HepG2 (cell line): Measurements from ENCODE around the gene GCNT4. TPM values are rescaled to one million over a fixed set of nuclear protein-coding genes. Genes with fewer than 3 reads are reported as not detected.

Source experiments
- ATF7-NPFF ChIP-seq: sonication (generic); formaldehyde crosslinking; IDR thresholded peaks from 2 replicates; pipeline ENCODE4 v1.8.1; 2023; ENCODE audit warnings: mild to moderate bottlenecking, low read depth, missing genetic modification reagents, moderate library complexity
- CERS6 ChIP-seq: sonication (generic); formaldehyde crosslinking; IDR thresholded peaks from 2 replicates; pipeline ENCODE4 v1.5.0; 2020; ENCODE audit warnings: missing genetic modification reagents
- EEA1 ChIP-seq: sonication (generic); formaldehyde crosslinking; IDR thresholded peaks from 2 replicates; pipeline ENCODE4 v1.5.1; 2020; ENCODE audit warnings: mild to moderate bottlenecking, missing genetic modification reagents, borderline replicate concordance
- GABPA ChIP-seq, 2 experiments: IDR thresholded peaks; 2 replicates each; pipeline ENCODE4 v1.6.1; 2011 to 2016; ENCODE audit warnings: low read depth in 2 of 2, low read length in 1 of 2, missing biosample characterization in 1 of 2, missing genetic modification characterization in 1 of 2
- MYNN ChIP-seq: sonication (generic); formaldehyde crosslinking; IDR thresholded peaks from 2 replicates; pipeline ENCODE4 v1.4.0; 2020; ENCODE audit warnings: mild to moderate bottlenecking, low read depth, missing genetic modification reagents
- RBFOX2 ChIP-seq: fragments of 200-400 bp; formaldehyde crosslinking; IDR thresholded peaks from 2 replicates; pipeline ENCODE4 v1.6.1; 2017; ENCODE audit warnings: low read depth, mild to moderate bottlenecking, low read length
- RBM22 ChIP-seq: fragments of 200-400 bp; formaldehyde crosslinking; optimal IDR thresholded peaks from 2 replicates; pipeline ENCODE3; 2017; ENCODE audit warnings: mild to moderate bottlenecking, low read length, moderate library complexity
- RNF2 ChIP-seq: fragments of 450-650 bp; conservative IDR thresholded peaks from 2 replicates; pipeline ENCODE4 v1.6.1; 2016; ENCODE audit warnings: low read depth
- RORA ChIP-seq: sonication (generic); formaldehyde crosslinking; IDR thresholded peaks from 2 replicates; pipeline ENCODE4 v1.5.0; 2020; ENCODE audit warnings: mild to moderate bottlenecking, missing genetic modification reagents, moderate library complexity
- SALL2 ChIP-seq: sonication (generic); formaldehyde crosslinking; IDR thresholded peaks from 2 replicates; pipeline ENCODE4 v1.8.1; 2023; ENCODE audit warnings: mild to moderate bottlenecking, missing genetic modification reagents, inconsistent platforms
- ZBED4 ChIP-seq: sonication (generic); formaldehyde crosslinking; IDR thresholded peaks from 2 replicates; pipeline ENCODE4 v1.4.0; 2020; ENCODE audit warnings: missing genetic modification reagents, borderline replicate concordance
- ZEB1 ChIP-seq: IDR thresholded peaks from 2 replicates; pipeline ENCODE4 v1.6.1; 2012; ENCODE audit warnings: mild to moderate bottlenecking, low read depth, inconsistent platforms; ENCODE audit not compliant: insufficient replicate concordance
- ZNF138 ChIP-seq: sonication (generic); formaldehyde crosslinking; IDR thresholded peaks from 2 replicates; pipeline ENCODE4 v1.5.0; 2020; ENCODE audit warnings: mild to moderate bottlenecking, low read depth, missing genetic modification reagents
- ZNF207 ChIP-seq: fragments of 450-650 bp; IDR thresholded peaks from 2 replicates; pipeline ENCODE4 v1.6.1; 2016; ENCODE audit warnings: antibody characterized with exemption, borderline replicate concordance
- ZNF251 ChIP-seq: sonication (generic); formaldehyde crosslinking; IDR thresholded peaks from 2 replicates; pipeline ENCODE4 v1.9.0; 2021; ENCODE audit warnings: mild to moderate bottlenecking, missing genetic modification reagents
- ZNF484 ChIP-seq: sonication (generic); formaldehyde crosslinking; IDR thresholded peaks from 2 replicates; pipeline ENCODE4 v1.5.1; 2020; ENCODE audit warnings: mild to moderate bottlenecking, low read depth, missing genetic modification reagents, borderline replicate concordance
- ZNF776 ChIP-seq: sonication (generic); formaldehyde crosslinking; IDR thresholded peaks from 2 replicates; pipeline ENCODE4 v1.4.0; 2020; ENCODE audit warnings: mild to moderate bottlenecking, missing genetic modification reagents
- ZNF800 ChIP-seq: sonication (generic); formaldehyde crosslinking; IDR thresholded peaks from 2 replicates; pipeline ENCODE4 v1.4.0; 2020; ENCODE audit warnings: missing genetic modification reagents
- ZSCAN31 ChIP-seq: sonication (generic); formaldehyde crosslinking; IDR thresholded peaks from 2 replicates; pipeline ENCODE4 v1.5.0; 2020; ENCODE audit warnings: low read depth, mild to moderate bottlenecking, missing genetic modification reagents
- polyA plus RNA-seq, 8 experiments: library from polyadenylated mRNA; depleted of rRNA in 3 of 8; stranded (reverse) in 7 of 8; unstranded in 1 of 8; fragments of >200 nt; fragmentation: Illumina TruSeq in 4 of 8; extraction: Trizol in 4 of 8; gene quantifications; 2 replicates each; pipeline versions ENCODE4 v1.2.1 to v1.2.3, GENCODE V29; 2011 to 2016; ENCODE audit warnings: low read depth in 4 of 8, missing spikeins in 1 of 8, mixed read lengths in 1 of 8; ENCODE audit not compliant: insufficient read depth in 1 of 8
- total RNA-seq, 5 experiments: library from RNA; depleted of rRNA; stranded (reverse); fragments of >200 nt; fragmentation: Illumina TruSeq; extraction: Trizol; gene quantifications; 2 replicates each; pipeline ENCODE4 v1.2.3, GENCODE V29; 2016; ENCODE audit warnings: low read depth in 1 of 5
- TF ChIP-seq, protein P1 (sequence below): sonication (generic); formaldehyde crosslinking; IDR thresholded peaks from 2 replicates; pipeline ENCODE4 v1.5.1; 2020; ENCODE audit warnings: mild to moderate bottlenecking, missing genetic modification reagents

GCNT4 gene
- total and polyA plus RNA-seq, 2 of the 13 experiments (the other 11 are each of a cell fraction or from before 2014, with no cell fraction given), result 0.22 to 0.38 TPM

- TF ChIP-seq GABPA (IDR thresholded peaks at IDR 0.05; ENCODE audit: low read depth, low read length) (no peak), GABPA (CRISPR knock-in tag; IDR thresholded peaks at IDR 0.05; ENCODE audit: low read depth) (no peak), RBFOX2 (no peak), ZSCAN31 (CRISPR knock-in tag) (peak; percentile 100), EEA1 (CRISPR knock-in tag) (no peak), ZEB1 (no peak), RORA (CRISPR knock-in tag) (no peak), CERS6 (no peak), MYNN (no peak), ZNF251 (CRISPR knock-in tag) (no peak), ATF7-NPFF (no peak), ZNF800 (CRISPR knock-in tag) (no peak), ZNF776 (no peak), ZNF484 (CRISPR knock-in tag) (no peak), SALL2 (no peak), ZBED4 (CRISPR knock-in tag) (no peak), RBM22 (no peak), ZNF207 (no peak), ZNF138 (CRISPR knock-in tag) (no peak), RNF2 (no peak)
- TF ChIP-seq, protein P1, sequence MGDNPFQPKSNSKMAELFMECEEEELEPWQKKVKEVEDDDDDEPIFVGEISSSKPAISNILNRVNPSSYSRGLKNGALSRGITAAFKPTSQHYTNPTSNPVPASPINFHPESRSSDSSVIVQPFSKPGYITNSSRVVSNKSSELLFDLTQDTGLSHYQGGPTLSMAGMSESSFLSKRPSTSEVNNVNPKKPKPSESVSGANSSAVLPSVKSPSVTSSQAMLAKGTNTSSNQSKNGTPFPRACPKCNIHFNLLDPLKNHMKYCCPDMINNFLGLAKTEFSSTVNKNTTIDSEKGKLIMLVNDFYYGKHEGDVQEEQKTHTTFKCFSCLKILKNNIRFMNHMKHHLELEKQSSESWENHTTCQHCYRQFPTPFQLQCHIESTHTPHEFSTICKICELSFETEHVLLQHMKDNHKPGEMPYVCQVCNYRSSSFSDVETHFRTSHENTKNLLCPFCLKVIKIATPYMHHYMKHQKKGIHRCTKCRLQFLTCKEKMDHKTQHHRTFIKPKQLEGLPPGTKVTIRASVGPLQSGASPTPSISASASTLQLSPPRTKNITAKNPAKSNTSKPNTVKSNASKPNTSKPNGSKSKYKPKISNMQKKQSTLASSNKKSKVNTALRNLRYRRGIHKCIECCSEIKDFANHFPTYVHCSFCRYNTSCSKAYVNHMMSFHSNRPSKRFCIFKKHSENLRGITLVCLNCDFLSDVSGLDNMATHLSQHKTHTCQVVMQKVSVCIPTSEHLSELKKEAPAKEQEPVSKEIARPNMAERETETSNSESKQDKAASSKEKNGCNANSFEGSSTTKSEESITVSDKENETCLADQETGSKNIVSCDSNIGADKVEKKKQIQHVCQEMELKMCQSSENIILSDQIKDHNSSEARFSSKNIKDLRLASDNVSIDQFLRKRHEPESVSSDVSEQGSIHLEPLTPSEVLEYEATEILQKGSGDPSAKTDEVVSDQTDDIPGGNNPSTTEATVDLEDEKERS (CRISPR knock-in tag), result peak; percentile 46; the same call in 1 of the 2 replicates
Observed at GRCh38 chr5:75020016-75020656, 32.2 kb downstream of the GCNT4 start (continued).
